ENCODE measurements around the gene CENPQ. TPM values are rescaled to one million over a fixed set of nuclear protein-coding genes. Genes with fewer than 3 reads are reported as not detected.

The CENPQ gene
- total RNA-seq, 1 donor = 5.1 TPM

- TF ChIP-seq, protein P1, sequence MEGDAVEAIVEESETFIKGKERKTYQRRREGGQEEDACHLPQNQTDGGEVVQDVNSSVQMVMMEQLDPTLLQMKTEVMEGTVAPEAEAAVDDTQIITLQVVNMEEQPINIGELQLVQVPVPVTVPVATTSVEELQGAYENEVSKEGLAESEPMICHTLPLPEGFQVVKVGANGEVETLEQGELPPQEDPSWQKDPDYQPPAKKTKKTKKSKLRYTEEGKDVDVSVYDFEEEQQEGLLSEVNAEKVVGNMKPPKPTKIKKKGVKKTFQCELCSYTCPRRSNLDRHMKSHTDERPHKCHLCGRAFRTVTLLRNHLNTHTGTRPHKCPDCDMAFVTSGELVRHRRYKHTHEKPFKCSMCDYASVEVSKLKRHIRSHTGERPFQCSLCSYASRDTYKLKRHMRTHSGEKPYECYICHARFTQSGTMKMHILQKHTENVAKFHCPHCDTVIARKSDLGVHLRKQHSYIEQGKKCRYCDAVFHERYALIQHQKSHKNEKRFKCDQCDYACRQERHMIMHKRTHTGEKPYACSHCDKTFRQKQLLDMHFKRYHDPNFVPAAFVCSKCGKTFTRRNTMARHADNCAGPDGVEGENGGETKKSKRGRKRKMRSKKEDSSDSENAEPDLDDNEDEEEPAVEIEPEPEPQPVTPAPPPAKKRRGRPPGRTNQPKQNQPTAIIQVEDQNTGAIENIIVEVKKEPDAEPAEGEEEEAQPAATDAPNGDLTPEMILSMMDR (IDR thresholded peaks at IDR 0.05; ENCODE audit: extremely low read depth, low read depth, low read length) = no peak
Observed at GRCh38 chr6:49517919-49518318, 54.7 kb downstream of the CENPQ start.

GRCh38 chr6:49519660-49520059, 56.5 kb downstream of the CENPQ start:
- H3K4me1 ChIP-seq (ENCODE audit: insufficient read depth, low read length) = no peaks in the 10 kb centered on the region
- no peak overlapping the region for H2AFZ ChIP-seq (ENCODE audit: low read length)
- no peaks in the 10 kb centered on the region for H3K79me2 ChIP-seq (ENCODE audit: insufficient read depth, low read length)
- H3K9me3 ChIP-seq (ENCODE audit: low read depth, low read length) = no peaks in the 10 kb centered on the region
- no peak overlapping the region for H3K4me3 ChIP-seq (ENCODE audit: insufficient read depth, low read length)
- H3K27ac ChIP-seq (ENCODE audit: low read depth, low read length) = no peak overlapping the region
- H3K4me2 ChIP-seq (ENCODE audit: insufficient read depth, low read length) = no peak overlapping the region
- no peak for DNase-seq (ENCODE audit: insufficient read length, low spot score, missing footprints)
- TF ChIP-seq, protein P1 (IDR thresholded peaks at IDR 0.05; ENCODE audit: extremely low read depth, low read depth, low read length) = no peak
- H3K27me3 ChIP-seq (ENCODE audit: insufficient read depth, low read length) = no peaks in the 10 kb centered on the region
- no peaks in the 10 kb centered on the region for H4K20me1 ChIP-seq (ENCODE audit: insufficient read depth, low read length)
- H3K36me3 ChIP-seq (ENCODE audit: insufficient read depth, low read length) = no peaks in the 10 kb centered on the region

More at GRCh38 chr6:49517919-49518318, 54.7 kb downstream of the CENPQ start:
- Histone ChIP-seq H4K20me1 (ENCODE audit: insufficient read depth, low read length) (no peaks in the 10 kb centered on the region), H3K4me2 (ENCODE audit: insufficient read depth, low read length) (no peak overlapping the region), H3K4me1 (ENCODE audit: insufficient read depth, low read length) (no peaks in the 10 kb centered on the region), H3K36me3 (ENCODE audit: insufficient read depth, low read length) (no peaks in the 10 kb centered on the region), H3K4me3 (ENCODE audit: insufficient read depth, low read length) (no peak overlapping the region), H3K27ac (ENCODE audit: low read depth, low read length) (no peak overlapping the region), H3K27me3 (ENCODE audit: insufficient read depth, low read length) (no peaks in the 10 kb centered on the region), H2AFZ (ENCODE audit: low read length) (no peak overlapping the region), H3K79me2 (ENCODE audit: insufficient read depth, low read length) (no peaks in the 10 kb centered on the region), H3K9me3 (ENCODE audit: low read depth, low read length) (no peaks in the 10 kb centered on the region)
- no peak for DNase-seq (ENCODE audit: insufficient read length, low spot score, missing footprints)

GRCh38 chr6:49522710-49523593, 59.8 kb downstream of the CENPQ start:
- Histone ChIP-seq H3K36me3 (ENCODE audit: insufficient read depth, low read length) (no peaks in the 10 kb centered on the region), H3K79me2 (ENCODE audit: insufficient read depth, low read length) (no peaks in the 10 kb centered on the region), H3K9me3 (ENCODE audit: low read depth, low read length) (no peaks in the 10 kb centered on the region), H3K4me3 (ENCODE audit: insufficient read depth, low read length) (no peak overlapping the region), H3K27me3 (ENCODE audit: insufficient read depth, low read length) (no peaks in the 10 kb centered on the region), H3K27ac (ENCODE audit: low read depth, low read length) (no peak overlapping the region), H2AFZ (ENCODE audit: low read length) (no peak overlapping the region), H3K4me1 (ENCODE audit: insufficient read depth, low read length) (no peaks in the 10 kb centered on the region), H4K20me1 (ENCODE audit: insufficient read depth, low read length) (no peaks in the 10 kb centered on the region), H3K4me2 (ENCODE audit: insufficient read depth, low read length) (no peak overlapping the region)
- TF ChIP-seq, protein P1 (IDR thresholded peaks at IDR 0.05; ENCODE audit: extremely low read depth, low read depth, low read length) = no peak
- DNase-seq (ENCODE audit: insufficient read length, low spot score, missing footprints) = no peak

DNA sequence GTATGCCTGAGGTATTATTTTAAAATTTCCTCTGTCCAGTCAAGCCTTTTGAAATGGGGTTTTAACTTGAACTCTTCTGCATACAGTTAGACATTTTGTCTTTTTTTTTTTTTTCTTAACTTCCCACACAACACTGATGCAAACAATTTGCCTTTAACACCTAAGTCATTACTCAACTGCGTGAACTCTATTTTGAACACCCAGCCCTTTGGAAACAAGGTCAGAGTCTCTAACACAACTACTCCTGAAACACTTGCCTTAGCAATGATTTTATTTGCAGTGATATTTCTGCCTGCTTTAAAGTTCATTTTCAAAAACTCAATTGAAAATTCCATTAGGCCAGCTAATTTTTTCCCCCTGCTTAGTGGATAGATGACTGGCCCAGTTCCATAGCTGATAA, 60.7 kb downstream of the CENPQ start:
- Histone ChIP-seq H3K4me3 (ENCODE audit: insufficient read depth, low read length) (no peak overlapping the region), H3K4me1 (ENCODE audit: insufficient read depth, low read length) (no peaks in the 10 kb centered on the region), H3K36me3 (ENCODE audit: insufficient read depth, low read length) (no peaks in the 10 kb centered on the region), H3K4me2 (ENCODE audit: insufficient read depth, low read length) (no peak overlapping the region), H3K79me2 (ENCODE audit: insufficient read depth, low read length) (no peaks in the 10 kb centered on the region), H2AFZ (ENCODE audit: low read length) (no peak overlapping the region), H3K9me3 (ENCODE audit: low read depth, low read length) (no peaks in the 10 kb centered on the region), H3K27ac (ENCODE audit: low read depth, low read length) (no peak overlapping the region), H3K27me3 (ENCODE audit: insufficient read depth, low read length) (no peaks in the 10 kb centered on the region), H4K20me1 (ENCODE audit: insufficient read depth, low read length) (no peaks in the 10 kb centered on the region)
- TF ChIP-seq, protein P1 (IDR thresholded peaks at IDR 0.05; ENCODE audit: extremely low read depth, low read depth, low read length) = no peak
- no peak for DNase-seq (ENCODE audit: insufficient read length, low spot score, missing footprints)
